Natural killer cell (primary cell): Measurements from ENCODE around the gene TMEM51. TPM values are rescaled to one million over a fixed set of nuclear protein-coding genes. Genes with fewer than 3 reads are reported as not detected.
A peak's percentile ranks its signal among the peaks of the same experiment; 100 is the strongest.

ENCODE experiments used
- ATAC-seq, 3 donors: fragments of 150-1000 bp in 2 of 3; fragments of 200-7000 bp in 1 of 3; cut with Tn5 transposase; 1 replicate in 1 of 3; 2 replicates in 2 of 3; pipeline ENCODE4 v1.10.0; 2021; ENCODE audit warnings: mild to moderate bottlenecking in 2 of 3, moderate library complexity in 2 of 3
- DNase-seq, 2 donors: peaks; one replicate each; pipeline versions ENCODE4 v3.0.0 to v3.0.0-alpha.2; 2013 to 2021; ENCODE audit warnings: mixed read lengths in 1 of 2
- H3K27ac ChIP-seq: one replicate; pipeline ENCODE4 v1.5.1; 2013; ENCODE audit warnings: mild to moderate bottlenecking, low read length
- H3K27me3 ChIP-seq: one replicate; pipeline ENCODE4 v1.6.1; 2013; ENCODE audit warnings: low read length; ENCODE audit not compliant: control insufficient read depth, insufficient read depth
- H3K36me3 ChIP-seq: one replicate; pipeline ENCODE4 v1.6.1; 2013; ENCODE audit warnings: low read length; ENCODE audit not compliant: control insufficient read depth, insufficient read depth
- H3K4me1 ChIP-seq: one replicate; pipeline ENCODE4 v1.6.1; 2013; ENCODE audit warnings: low read length; ENCODE audit not compliant: control insufficient read depth, insufficient read depth
- H3K4me3 ChIP-seq: one replicate; pipeline ENCODE4 v1.5.1; 2013; ENCODE audit warnings: low read length
- H3K9me3 ChIP-seq: one replicate; pipeline ENCODE4 v1.6.1; 2013; ENCODE audit warnings: low read length; ENCODE audit not compliant: control insufficient read depth, insufficient read depth
- H3K27ac Mint-ChIP-seq, 2 donors: one replicate each; pipeline ENCODE4 v1.8.0; 2022; ENCODE audit warnings: mild to moderate bottlenecking in 2 of 2, mixed read lengths in 2 of 2, moderate library complexity in 1 of 2
- H3K27me3 Mint-ChIP-seq, 2 donors: one replicate each; pipeline ENCODE4 v1.8.0; 2022; ENCODE audit warnings: low read depth in 2 of 2, mixed read lengths in 2 of 2
- H3K36me3 Mint-ChIP-seq: one replicate; pipeline ENCODE4 v1.8.0; 2022; ENCODE audit warnings: mixed read lengths
- H3K4me1 Mint-ChIP-seq, 2 donors: one replicate each; pipeline ENCODE4 v1.8.0; 2022; ENCODE audit warnings: mixed read lengths in 2 of 2
- H3K4me3 Mint-ChIP-seq: one replicate; pipeline ENCODE4 v1.8.0; 2022; ENCODE audit warnings: mild to moderate bottlenecking, moderate library complexity, mixed read lengths
- H3K9me3 Mint-ChIP-seq, 2 donors: one replicate each; pipeline ENCODE4 v1.8.0; 2022; ENCODE audit warnings: mixed read lengths in 2 of 2
- CTCF ChIP-seq: fragments of 200-600 bp; IDR thresholded peaks from one replicate; pipeline ENCODE4 v1.8.0; 2022; ENCODE audit warnings: antibody characterized with exemption
- WGBS: methylation state at CpG from one replicate; pipeline ENCODE4 v1.1.7; 2013; ENCODE audit warnings: missing lambda C conversion rate; ENCODE audit not compliant: insufficient coverage; 5-methylcytosine and 5-hydroxymethylcytosine counted together
- intact Hi-C: fragments of 100-400 bp; cut with micrococcal nuclease; formaldehyde crosslinking; loops from one replicate; pipeline ENCODE4 v1.14.2; 2022
- total RNA-seq, 4 donors: library from RNA; stranded (reverse); fragments of 120-200 nt in 1 of 4; gene quantifications; one replicate each; pipeline versions ENCODE4 v1.2.3 to v1.2.4, GENCODE V29; 2013 to 2022

TMEM51 gene
- total RNA-seq, 3 donors from 2014 or later (not counting 1 experiment from before 2014, with no cell fraction given): not detected

GRCh38 chr1:15137809-15138208, 15.7 kb upstream of the TMEM51 start:
- peaks cover 0 to 18% of the 10 kb centered on the region in 2 donors for H3K4me1 Mint-ChIP-seq
- Histone ChIP-seq H3K4me1 (peaks cover 6% of the 10 kb centered on the region), H3K9me3 (no peaks in the 10 kb centered on the region), H3K27me3 (peaks cover 2% of the 10 kb centered on the region), H3K36me3 (no peaks in the 10 kb centered on the region), H3K4me3 (no peak overlapping the region), H3K27ac (no peak overlapping the region)
- no peak for TF ChIP-seq CTCF
- H3K36me3 Mint-ChIP-seq: no peaks in the 10 kb centered on the region
- 6% methylated on average over 6 of the region's 6 CpGs for WGBS
- peak overlapping the region in 1 of 2 donors; percentile 33 for H3K27ac Mint-ChIP-seq
- DNase-seq (peak in 1 of 2 donors; percentile 26), ATAC-seq (peak; percentile 77 to 95 (median 90))
- H3K27me3 Mint-ChIP-seq: peaks cover 35 to 48% of the 10 kb centered on the region in 2 donors
- no peaks in the 10 kb centered on the region for H3K9me3 Mint-ChIP-seq
- intact Hi-C loops: no loop called here
- H3K4me3 Mint-ChIP-seq: no peak overlapping the region

GRCh38 chr1:15139654-15140350, 13.7 kb upstream of the TMEM51 start:
- ATAC-seq: no peak
- Histone ChIP-seq H3K36me3 (no peaks in the 10 kb centered on the region), H3K9me3 (no peaks in the 10 kb centered on the region), H3K4me3 (no peak overlapping the region), H3K27ac (no peak overlapping the region), H3K27me3 (peaks cover 2% of the 10 kb centered on the region), H3K4me1 (peaks cover 6% of the 10 kb centered on the region)
- intact Hi-C loops: no loop called here
- Mint-ChIP-seq H3K36me3 (no peaks in the 10 kb centered on the region), H3K27ac (no peak overlapping the region), H3K27me3 (peaks cover 24 to 43% of the 10 kb centered on the region in 2 donors), H3K4me1 (peaks cover 0 to 18% of the 10 kb centered on the region in 2 donors), H3K9me3 (no peaks in the 10 kb centered on the region), H3K4me3 (no peak overlapping the region)
- no peak for DNase-seq
- no peak for TF ChIP-seq CTCF
- WGBS: 76% methylated on average over 15 of the region's 15 CpGs

- Histone ChIP-seq H3K36me3 (no peaks in the 10 kb centered on the region), H3K27me3 (no peaks in the 10 kb centered on the region), H3K4me1 (peaks cover 6% of the 10 kb centered on the region), H3K27ac (no peak overlapping the region), H3K9me3 (no peaks in the 10 kb centered on the region), H3K4me3 (no peak overlapping the region)
- no peak for DNase-seq
- Mint-ChIP-seq H3K4me3 (no peak overlapping the region), H3K36me3 (no peaks in the 10 kb centered on the region), H3K27me3 (peaks cover 17 to 51% of the 10 kb centered on the region in 2 donors), H3K4me1 (peaks cover 0 to 18% of the 10 kb centered on the region in 2 donors), H3K9me3 (no peaks in the 10 kb centered on the region), H3K27ac (no peak overlapping the region)
- no peak for ATAC-seq
- intact Hi-C loops: no loop called here
- 13% methylated on average over 5 of the region's 6 CpGs for WGBS
- no peak for TF ChIP-seq CTCF
Observed at GRCh38 chr1:15141935-15142539, 11.5 kb upstream of the TMEM51 start.
